NCI-H1092 (cell line): ENCODE data around the gene SLC35F1.
A peak's percentile ranks its signal among the peaks of the same experiment; 100 is the strongest.

Source experiments
- DNase-seq: peaks from one replicate; lab custom pipeline; 2025; lab: John Stamatoyannopoulos, UW

SLC35F1 gene

GRCh38 chr6:118316796-118317384, 409.8 kb downstream of the SLC35F1 start:
- no peak for DNase-seq

DNA sequence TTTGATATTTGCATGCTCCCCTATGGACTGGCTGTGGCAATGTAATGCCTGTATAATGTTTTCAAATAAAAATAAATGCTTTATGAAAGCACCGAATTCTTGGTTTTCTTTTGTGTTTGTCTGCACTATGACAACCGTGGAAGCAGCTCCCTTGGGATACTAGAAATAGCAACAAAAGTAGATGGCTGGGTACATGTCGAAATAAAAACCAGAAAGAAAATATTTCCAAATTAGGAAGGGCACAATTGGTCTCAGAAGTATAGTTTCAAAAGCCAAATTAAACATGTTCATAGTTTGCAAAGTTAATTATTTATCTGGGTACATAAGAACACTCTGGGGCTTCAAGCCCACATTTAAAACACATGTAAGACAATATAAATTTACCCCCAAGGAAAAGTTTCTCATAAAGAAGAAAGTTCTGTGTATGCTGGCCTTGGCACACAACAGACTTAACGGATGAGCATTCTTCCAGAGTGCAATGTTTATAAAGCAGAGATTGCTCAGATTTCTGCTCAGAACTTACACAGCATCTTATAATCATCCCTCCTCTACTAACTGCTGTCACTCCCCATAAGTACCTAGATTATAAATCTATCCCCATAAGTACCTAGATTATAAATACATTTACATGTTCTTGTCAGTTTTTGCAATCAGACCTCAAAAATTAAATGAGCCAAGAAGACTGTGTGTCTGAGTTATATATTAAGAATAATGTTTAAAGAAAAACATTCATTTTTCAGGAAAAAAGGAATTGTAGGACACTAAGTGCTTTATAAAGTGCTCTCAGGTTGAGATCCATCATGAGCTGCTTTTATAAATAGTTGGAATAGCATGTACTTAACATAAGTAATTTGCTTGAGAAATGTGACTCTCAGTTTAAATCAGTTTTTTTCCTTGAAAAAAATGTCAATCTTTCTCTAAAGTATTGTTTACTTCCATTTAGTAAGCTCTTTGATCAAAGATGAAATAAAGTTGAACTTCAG, 410.8 kb downstream of the SLC35F1 start:
- DNase-seq, result no peak

DNA sequence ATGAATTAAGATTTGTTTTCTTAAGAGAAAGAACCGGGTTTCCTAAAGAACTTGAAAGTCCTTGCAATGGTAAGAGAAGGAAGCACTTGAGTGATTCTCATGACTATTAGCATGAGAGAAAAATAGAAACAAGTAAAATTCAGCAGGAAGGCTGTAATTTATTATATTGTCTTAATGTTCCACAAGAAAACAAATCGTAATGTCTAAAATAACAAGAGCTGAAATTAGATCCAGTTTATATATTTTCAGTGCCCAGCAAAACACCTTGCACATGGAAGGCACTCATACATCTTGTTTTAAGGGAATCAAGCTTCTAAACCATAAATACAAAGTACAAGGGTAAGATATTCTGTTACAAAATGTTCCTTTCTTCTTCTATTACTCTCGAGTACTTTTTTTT, 411.6 kb downstream of the SLC35F1 start:
- DNase-seq, result no peak

DNA sequence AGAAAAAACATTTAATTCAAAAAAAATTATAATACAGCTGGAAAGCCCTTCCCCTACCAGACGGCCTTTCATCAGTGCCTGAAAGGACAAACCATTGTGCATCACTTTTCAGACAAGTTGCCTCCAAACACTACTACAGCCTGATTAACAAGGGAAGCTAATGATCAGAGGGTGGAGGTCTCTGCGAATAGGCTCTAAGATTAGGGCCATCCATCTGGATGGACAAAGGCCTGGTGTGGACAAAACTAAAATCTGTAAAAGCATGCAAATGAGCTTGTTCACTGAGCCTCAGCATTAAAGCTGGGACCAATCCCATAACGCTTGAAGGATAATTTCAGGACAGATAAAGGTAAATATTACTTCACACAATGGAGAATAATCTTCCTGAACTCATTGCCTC, 412.4 kb downstream of the SLC35F1 start:
- no peak for DNase-seq

DNA sequence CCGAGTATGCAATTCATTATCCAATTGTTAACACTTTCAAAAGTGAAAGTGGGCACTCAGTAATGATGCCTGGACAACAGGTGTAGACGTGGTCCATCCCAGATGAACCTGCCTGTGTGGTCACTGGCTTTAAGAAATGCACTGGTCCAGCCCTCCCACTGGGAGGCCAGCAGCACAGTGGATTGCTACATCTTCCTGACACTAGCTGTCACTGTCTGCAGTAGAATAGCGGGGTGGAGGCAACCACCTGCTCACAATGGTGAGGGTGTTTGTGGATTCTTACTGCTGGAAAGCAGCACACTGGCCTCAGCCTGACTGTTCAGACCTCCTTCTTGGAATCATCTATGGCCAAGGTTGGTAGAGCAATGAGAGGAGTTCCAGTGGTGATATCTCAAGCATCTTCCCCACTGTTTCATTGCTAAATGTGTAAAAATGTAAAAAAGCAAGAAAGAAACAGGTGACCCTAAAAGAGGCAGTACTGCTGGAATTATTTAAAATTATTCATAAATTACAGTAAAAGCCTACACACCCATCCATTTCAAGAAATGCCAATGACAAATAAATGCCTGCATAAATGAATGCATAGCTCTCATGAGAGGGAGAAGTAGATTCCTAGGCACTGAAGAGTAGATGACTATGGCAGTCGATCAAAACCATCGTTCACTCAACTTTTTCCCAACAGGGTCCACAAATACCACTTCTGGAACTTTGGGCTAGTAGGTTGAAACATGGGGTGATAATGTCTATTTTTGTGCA, 413.0 kb downstream of the SLC35F1 start:
- DNase-seq, result peak; percentile 51

DNA sequence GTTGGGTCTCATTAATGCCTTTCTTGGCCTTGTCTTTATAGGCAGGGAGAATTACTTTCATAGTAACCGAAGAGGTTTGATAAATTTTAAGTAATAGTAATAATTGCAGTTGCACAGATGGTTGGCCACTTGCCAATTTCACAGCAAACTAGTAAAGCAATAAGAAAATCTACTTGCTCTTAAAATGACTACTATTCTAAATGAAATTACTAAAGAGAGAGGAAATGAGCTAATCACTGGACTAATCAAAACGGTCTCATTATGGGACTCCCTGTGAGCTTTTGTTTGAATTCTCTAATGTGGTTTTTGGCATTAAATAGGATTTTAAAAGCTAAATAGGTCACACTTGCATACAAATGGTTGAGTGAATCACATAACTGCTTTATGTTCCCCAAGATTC, 413.6 kb downstream of the SLC35F1 start:
- DNase-seq, result no peak

DNA sequence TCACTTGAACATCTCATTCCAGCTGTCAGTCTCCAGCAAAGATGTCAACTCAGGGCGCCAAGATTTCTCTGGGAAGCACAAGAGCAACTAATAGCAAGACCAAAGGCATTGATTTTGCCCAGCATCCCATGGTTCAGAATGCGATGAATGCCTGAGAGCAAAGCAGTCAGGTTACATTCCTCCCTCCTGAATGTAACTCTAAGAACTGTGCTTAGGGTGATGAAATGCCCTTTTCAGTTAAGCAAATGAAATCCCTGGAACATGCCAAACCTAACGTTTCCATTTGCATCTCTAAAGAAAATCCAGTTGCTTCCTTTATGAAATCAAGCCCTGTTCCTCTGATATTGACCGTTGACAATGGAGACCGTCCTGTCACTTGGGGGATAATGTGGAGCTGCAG, 417.1 kb downstream of the SLC35F1 start:
- no peak for DNase-seq

GRCh38 chr6:118325220-118325860, 418.3 kb downstream of the SLC35F1 start:
- DNase-seq, result no peak

- no peak for DNase-seq
Measured at GRCh38 chr6:118326712-118327111, 419.6 kb downstream of the SLC35F1 start.

DNA sequence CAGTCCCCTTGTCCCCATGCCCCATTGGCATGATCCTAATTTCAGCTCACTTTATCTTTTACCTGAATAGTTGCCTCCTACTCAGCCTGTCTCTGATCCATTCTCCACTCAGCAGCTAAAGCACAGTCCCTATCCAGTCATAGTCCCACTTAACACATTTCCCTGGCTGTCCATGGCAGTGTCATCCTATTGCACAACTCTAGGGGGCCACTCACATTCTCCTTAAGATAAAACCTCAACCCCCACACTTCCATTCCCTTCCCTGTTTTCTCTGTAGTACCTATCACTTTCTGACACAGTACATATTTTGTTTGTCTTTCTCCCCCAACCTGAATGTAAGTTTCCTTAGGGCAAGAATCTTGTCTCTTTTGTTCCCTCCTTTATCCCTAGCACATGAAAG, 420.2 kb downstream of the SLC35F1 start:
- DNase-seq, result no peak

- no peak for DNase-seq
Measured at GRCh38 chr6:118333772-118334171, 426.7 kb downstream of the SLC35F1 start.

GRCh38 chr6:118334634-118335033, 427.6 kb downstream of the SLC35F1 start:
- no peak for DNase-seq

GRCh38 chr6:118335325-118335816, 428.3 kb downstream of the SLC35F1 start:
- peak; percentile 43 for DNase-seq

- DNase-seq, result no peak
Measured at GRCh38 chr6:118344014-118344670, 437.1 kb downstream of the SLC35F1 start.

GRCh38 chr6:118350881-118351430, 443.9 kb downstream of the SLC35F1 start:
- DNase-seq, result no peak

DNA sequence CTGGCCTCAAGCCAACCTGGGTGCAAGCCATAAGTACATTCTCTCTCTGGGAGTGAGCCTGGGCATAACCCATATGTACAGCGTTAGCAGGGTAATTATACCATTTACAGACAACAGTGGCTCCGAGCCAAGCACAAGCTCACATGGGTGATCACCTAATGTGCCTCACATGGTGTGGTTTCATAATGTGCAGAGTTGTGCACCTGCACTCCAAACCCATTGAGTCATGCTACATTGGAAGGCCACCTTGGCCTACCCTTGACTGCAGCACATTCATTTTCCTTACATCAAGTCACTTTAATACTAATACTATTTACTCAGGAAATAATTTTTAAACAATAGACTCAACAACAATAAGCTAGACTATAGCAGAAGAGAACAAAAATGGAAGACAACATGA, 446.5 kb downstream of the SLC35F1 start:
- DNase-seq, result no peak

DNA sequence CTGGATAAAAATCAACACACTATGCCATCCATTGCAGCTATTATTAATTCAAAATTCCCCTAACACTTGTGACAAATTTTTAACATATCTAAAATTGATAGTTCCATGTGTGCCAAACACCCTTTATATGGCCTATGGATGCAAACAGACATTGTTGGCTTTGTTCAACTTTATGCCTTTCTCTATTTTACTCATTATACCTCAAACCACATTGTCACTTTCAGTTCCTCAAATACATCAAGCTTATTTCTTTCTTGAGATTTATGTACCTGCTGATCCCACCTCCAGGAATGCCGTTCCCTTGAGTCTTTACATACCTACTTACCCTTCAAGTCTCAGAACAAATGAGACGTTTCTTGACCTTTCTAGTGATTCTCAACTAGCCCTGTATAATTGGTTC, 447.6 kb downstream of the SLC35F1 start:
- no peak for DNase-seq

DNA sequence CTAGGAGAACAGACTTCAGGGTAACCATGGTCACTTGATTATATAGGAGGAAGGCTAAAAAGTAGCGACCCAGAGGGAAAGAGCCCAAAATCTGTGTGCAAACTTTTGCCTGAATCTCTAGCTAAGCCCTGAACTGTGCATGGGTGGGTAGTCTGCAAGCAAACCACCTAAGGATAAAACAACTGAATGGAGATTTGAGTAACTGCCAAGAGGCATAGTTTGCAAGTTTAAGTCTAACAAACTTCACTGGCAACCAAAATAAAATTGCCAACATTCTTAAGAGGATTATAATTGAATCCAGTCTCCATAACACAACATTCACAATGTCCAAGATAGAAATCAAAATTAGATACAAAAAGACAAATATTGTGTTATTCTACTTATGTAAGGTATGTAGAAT, 449.0 kb downstream of the SLC35F1 start:
- no peak for DNase-seq

DNA sequence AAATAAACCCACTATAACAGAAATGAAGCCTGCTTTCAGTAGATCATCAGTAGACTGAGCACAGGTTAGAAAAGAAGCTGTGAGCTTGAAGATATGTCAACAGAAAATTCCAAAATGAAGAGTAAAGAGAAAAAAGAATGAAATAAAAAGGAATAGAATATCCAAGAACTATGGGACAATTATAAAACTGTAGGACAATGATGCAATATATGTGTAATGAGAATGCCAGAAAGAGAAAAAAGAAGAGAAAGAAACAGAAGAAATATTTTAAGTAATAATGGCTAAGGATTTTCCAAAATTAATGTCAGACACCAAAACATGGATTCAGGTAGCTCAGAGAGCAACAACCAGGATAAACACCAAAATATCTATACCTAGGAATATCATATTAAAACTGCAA, 449.6 kb downstream of the SLC35F1 start:
- no peak for DNase-seq
